HEK293T (cell line): ENCODE data around the gene RASA1.
"Not testable (repeated sequence)": the region's sequence is repeated elsewhere in the genome, so short reads cannot be mapped to it uniquely, and the experiment has no call there.

ENCODE experiments used
- CTCF ChIA-PET: fragments of 350-600 bp; formaldehyde crosslinking; extraction: SDS; loops from one replicate; lab custom pipeline; 2021; ENCODE audit warnings: antibody characterized with exemption, inconsistent platforms; lab: Yijun Ruan, JAX
- POLR2A ChIA-PET: fragments of 350-600 bp; formaldehyde crosslinking; extraction: SDS; loops from one replicate; lab custom pipeline; 2020; ENCODE audit warnings: antibody characterized with exemption, inconsistent platforms; lab: Yijun Ruan, JAX
- DNase-seq: peaks from one replicate; pipeline ENCODE4 v3.0.0; 2012; ENCODE audit warnings: mixed read lengths; ENCODE audit errors: extremely low spot score
- ARNT ChIP-seq: fragments of 450-650 bp; IDR thresholded peaks from 2 replicates; pipeline ENCODE4 v1.6.1; 2017; ENCODE audit warnings: mild to moderate bottlenecking
- BHLHE40 ChIP-seq: fragments of 450-650 bp; IDR thresholded peaks from 2 replicates; pipeline ENCODE4 v1.6.1; 2016; ENCODE audit warnings: mild to moderate bottlenecking, moderate library complexity, borderline replicate concordance
- CTBP1 ChIP-seq: fragments of 450-650 bp; IDR thresholded peaks from 2 replicates; pipeline ENCODE4 v1.6.1; 2016; ENCODE audit warnings: borderline replicate concordance
- ELF4 ChIP-seq: fragments of 450-650 bp; IDR thresholded peaks from 2 replicates; pipeline ENCODE4 v1.6.1; 2017; ENCODE audit warnings: antibody characterized with exemption
- FOXA1 ChIP-seq: fragments of 450-650 bp; IDR thresholded peaks from 2 replicates; pipeline ENCODE4 v1.6.1; 2016; ENCODE audit warnings: mild to moderate bottlenecking
- FOXK2 ChIP-seq: fragments of 450-650 bp; IDR thresholded peaks from 2 replicates; pipeline ENCODE4 v1.6.1; 2016; ENCODE audit warnings: mild to moderate bottlenecking
- FOXM1 ChIP-seq: fragments of 450-650 bp; IDR thresholded peaks from 2 replicates; pipeline ENCODE4 v1.6.1; 2017; ENCODE audit warnings: mild to moderate bottlenecking, borderline replicate concordance
- HDGF ChIP-seq: fragments of 450-650 bp; IDR thresholded peaks from 2 replicates; pipeline ENCODE4 v1.6.1; 2017; ENCODE audit warnings: antibody characterized with exemption, borderline replicate concordance
- L3MBTL2 ChIP-seq: fragments of 450-650 bp; conservative IDR thresholded peaks from 2 replicates; pipeline ENCODE4 v1.6.1; 2016; ENCODE audit warnings: mild to moderate bottlenecking
- LEF1 ChIP-seq: fragments of 450-650 bp; IDR thresholded peaks from 2 replicates; pipeline ENCODE4 v1.6.1; 2017; ENCODE audit warnings: mild to moderate bottlenecking, borderline replicate concordance
- NFRKB ChIP-seq: fragments of 450-650 bp; IDR thresholded peaks from 2 replicates; pipeline ENCODE4 v1.6.1; 2016; ENCODE audit warnings: mild to moderate bottlenecking, moderate library complexity
- SP1 ChIP-seq: fragments of 450-650 bp; IDR thresholded peaks from 2 replicates; pipeline ENCODE4 v1.6.1; 2017
- SUZ12 ChIP-seq: fragments of 450-650 bp; IDR thresholded peaks from 2 replicates; pipeline ENCODE4 v1.6.1; 2016; ENCODE audit warnings: mild to moderate bottlenecking
- TARDBP ChIP-seq: fragments of 450-650 bp; IDR thresholded peaks from 2 replicates; pipeline ENCODE4 v1.6.1; 2016
- ZNF384 ChIP-seq: fragments of 450-650 bp; IDR thresholded peaks from 2 replicates; pipeline ENCODE4 v1.6.1; 2016
- TF ChIP-seq, protein P1 (sequence below): fragments of 450-650 bp; IDR thresholded peaks from 2 replicates; pipeline ENCODE4 v1.6.1; 2016

RASA1 gene

DNA sequence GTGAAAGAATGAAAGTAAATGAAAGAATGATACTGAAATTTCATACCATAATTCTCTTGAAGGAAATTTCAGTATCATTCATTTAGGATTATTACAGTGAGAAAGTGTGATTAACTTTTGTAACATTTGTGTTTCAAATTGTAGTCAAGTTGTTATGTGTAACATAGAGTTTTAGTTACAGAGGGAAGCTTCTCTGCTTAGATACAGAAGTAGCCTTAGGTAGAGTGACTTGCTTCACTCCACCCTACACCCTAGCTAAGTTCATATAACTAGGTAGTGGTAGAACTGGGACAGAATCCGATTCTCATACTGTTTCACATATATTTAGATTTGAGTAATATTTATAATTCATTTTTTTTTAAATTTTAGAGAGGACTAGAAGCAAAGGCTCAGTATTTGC lies 9.0 kb downstream of the RASA1 start:
- no peak for DNase-seq
- POLR2A ChIA-PET, result interaction anchor here (1.7 kb wide), 1 partner anchor 8 kb away, joined by 8 read pairs; the partner anchor contains the start of gene RASA1
- CTCF ChIA-PET, result no interaction called here

GRCh38 chr5:87277279-87277835 lies 9.7 kb downstream of the RASA1 start:
- ChIA-PET POLR2A (interaction anchor here (1.7 kb wide), 1 partner anchor 9 kb away, joined by 8 read pairs; the partner anchor contains the start of gene RASA1), CTCF (no interaction called here)
- DNase-seq, result no peak
- no peak for TF ChIP-seq TARDBP
- TF ChIP-seq ARNT, result no peak
- TF ChIP-seq BHLHE40, result no peak
- TF ChIP-seq FOXM1, result no peak
- TF ChIP-seq FOXK2, result no peak
- TF ChIP-seq FOXA1, result no peak
- TF ChIP-seq CTBP1, result no peak
- TF ChIP-seq, protein P1, sequence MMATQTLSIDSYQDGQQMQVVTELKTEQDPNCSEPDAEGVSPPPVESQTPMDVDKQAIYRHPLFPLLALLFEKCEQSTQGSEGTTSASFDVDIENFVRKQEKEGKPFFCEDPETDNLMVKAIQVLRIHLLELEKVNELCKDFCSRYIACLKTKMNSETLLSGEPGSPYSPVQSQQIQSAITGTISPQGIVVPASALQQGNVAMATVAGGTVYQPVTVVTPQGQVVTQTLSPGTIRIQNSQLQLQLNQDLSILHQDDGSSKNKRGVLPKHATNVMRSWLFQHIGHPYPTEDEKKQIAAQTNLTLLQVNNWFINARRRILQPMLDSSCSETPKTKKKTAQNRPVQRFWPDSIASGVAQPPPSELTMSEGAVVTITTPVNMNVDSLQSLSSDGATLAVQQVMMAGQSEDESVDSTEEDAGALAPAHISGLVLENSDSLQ, result no peak
- no peak for TF ChIP-seq L3MBTL2

More for the DNA sequence above, 9.0 kb downstream of the RASA1 start:
- TF ChIP-seq L3MBTL2 (no peak), FOXK2 (no peak), SP1 (no peak), FOXA1 (no peak), ZNF384 (no peak), HDGF (no peak), CTBP1 (no peak), FOXM1 (no peak), BHLHE40 (no peak), NFRKB (no peak), ARNT (no peak), ELF4 (no peak), LEF1 (no peak), SUZ12 (no peak)
- TF ChIP-seq, protein P1, result no peak

- no peak for DNase-seq
- POLR2A ChIA-PET, result no interaction called here
- TF ChIP-seq FOXK2, result no peak
- TF ChIP-seq NFRKB, result no peak
- no peak for TF ChIP-seq BHLHE40
- no peak for TF ChIP-seq TARDBP
- no peak for TF ChIP-seq ELF4
- no peak for TF ChIP-seq ZNF384
- TF ChIP-seq SUZ12, result no peak
- TF ChIP-seq CTBP1, result no peak
- no peak for TF ChIP-seq HDGF
- TF ChIP-seq, protein P1, result no peak
- no peak for TF ChIP-seq ARNT
- TF ChIP-seq LEF1, result no peak
- TF ChIP-seq SP1, result no peak
- TF ChIP-seq L3MBTL2, result no peak
- no peak for TF ChIP-seq FOXM1
- TF ChIP-seq FOXA1, result no peak
Measured at GRCh38 chr5:87278590-87279100, 11.0 kb downstream of the RASA1 start.

DNA sequence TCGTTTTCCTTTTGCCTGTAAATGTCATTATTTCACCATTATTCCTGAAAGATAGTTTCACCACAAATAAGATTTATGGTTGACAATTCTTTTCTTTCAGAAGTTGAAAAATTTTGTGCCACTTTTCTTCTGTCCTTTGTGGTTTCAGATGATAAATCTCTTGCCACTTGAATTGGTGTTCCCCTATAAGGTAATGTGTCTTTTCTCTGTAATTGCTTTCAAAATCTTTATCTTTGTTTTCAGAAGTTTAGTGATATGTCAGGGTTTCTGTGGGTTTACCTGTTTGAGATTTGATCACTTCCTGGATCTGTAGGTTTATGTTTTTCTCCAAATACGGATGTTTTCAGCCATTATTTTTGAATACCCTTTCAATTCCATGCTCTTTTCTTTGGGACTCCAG lies 14.6 kb downstream of the RASA1 start:
- no peak for TF ChIP-seq ARNT
- TF ChIP-seq HDGF, result no peak
- no peak for TF ChIP-seq BHLHE40
- TF ChIP-seq CTBP1, result no peak
- no peak for TF ChIP-seq ZNF384
- TF ChIP-seq SUZ12, result no peak
- TF ChIP-seq, protein P1, result no peak
- TF ChIP-seq TARDBP, result no peak
- no peak for TF ChIP-seq LEF1
- TF ChIP-seq FOXA1, result no peak
- no peak for TF ChIP-seq SP1
- no peak for TF ChIP-seq L3MBTL2
- no peak for TF ChIP-seq NFRKB
- TF ChIP-seq ELF4, result no peak
- TF ChIP-seq FOXM1, result no peak
- TF ChIP-seq FOXK2, result no peak
- ChIA-PET POLR2A (no interaction called here), CTCF (no interaction called here)
- DNase-seq, result no peak

More at GRCh38 chr5:87278590-87279100, 11.0 kb downstream of the RASA1 start:
- CTCF ChIA-PET, result no interaction called here

DNA sequence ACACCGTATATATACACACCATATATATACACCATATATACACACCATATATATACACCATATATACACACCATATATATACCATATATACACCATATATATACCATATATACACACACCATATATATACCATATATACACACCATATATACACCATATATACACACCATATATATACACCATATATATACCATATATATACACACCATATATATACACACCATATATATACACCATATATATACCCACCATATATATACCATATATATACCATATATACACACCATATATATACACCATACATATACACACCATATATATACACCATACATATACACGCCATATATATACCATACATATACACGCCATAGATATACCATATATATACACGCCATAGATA lies 19.6 kb downstream of the RASA1 start:
- POLR2A ChIA-PET, result not testable (repeated sequence)

More for the DNA sequence above, 19.6 kb downstream of the RASA1 start:
- DNase-seq, CTCF ChIA-PET: not testable (repeated sequence)
